COLO668 (cell line): Measurements from ENCODE around the gene RBM12.

Experiments
- DNase-seq: peaks from one replicate; lab custom pipeline; 2025; ENCODE audit not compliant: unreplicated experiment; lab: John Stamatoyannopoulos, UW

RBM12 gene

DNA sequence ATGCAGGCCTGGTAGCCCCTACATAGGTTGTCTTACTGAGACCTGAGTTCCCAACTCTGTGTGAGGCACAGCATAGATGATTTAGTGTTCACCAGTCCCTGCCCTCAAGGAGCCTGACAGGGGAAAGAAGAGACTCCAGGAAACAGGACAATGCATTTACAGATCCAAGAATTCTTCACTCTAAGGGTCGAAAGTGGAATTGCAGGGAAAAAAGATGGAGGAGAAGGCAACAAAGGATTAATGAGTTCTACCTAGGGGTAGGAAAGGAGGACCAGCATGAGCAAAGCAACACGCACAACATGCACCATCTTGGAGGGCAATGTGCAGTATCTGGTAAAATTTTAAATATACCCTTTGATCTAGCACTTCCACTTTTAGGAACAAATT lies 43.1 kb downstream of the RBM12 start:
- DNase-seq, result no peak

DNA sequence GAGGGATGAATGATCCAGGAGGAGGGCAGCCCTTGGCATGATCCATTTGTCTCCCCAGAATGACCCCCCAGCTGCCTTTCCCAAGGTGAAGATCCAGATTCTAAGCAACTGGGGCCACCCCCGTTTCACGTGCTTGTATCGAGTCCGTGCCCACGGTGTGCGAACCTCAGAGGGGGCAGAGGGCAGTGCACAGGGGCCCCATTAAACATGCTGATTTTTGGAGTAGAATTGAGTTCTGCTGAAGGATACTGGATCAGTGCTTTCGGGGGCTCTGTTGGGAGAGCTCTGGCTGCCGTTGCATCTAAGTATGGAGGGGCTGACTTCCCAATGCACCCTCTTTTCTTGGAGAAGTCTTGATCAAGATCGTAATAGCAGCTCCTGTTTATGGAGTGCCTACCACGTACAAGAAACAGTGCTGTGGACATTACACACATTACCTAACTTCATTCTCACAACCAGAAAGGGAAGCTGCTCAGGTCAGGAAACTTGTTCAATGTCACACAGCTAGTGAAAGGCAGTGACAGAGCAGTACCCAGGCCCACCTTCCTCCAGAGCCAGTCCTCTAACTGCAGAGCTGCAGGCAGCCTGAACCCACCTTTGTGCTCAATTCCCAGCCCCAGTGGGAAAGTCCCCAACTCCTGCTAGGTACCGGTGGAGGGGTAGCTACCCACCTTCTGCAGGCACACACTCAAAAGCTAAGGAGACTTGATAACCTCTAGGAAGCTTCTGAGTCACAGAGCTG lies 43.7 kb downstream of the RBM12 start:
- no peak for DNase-seq

DNA sequence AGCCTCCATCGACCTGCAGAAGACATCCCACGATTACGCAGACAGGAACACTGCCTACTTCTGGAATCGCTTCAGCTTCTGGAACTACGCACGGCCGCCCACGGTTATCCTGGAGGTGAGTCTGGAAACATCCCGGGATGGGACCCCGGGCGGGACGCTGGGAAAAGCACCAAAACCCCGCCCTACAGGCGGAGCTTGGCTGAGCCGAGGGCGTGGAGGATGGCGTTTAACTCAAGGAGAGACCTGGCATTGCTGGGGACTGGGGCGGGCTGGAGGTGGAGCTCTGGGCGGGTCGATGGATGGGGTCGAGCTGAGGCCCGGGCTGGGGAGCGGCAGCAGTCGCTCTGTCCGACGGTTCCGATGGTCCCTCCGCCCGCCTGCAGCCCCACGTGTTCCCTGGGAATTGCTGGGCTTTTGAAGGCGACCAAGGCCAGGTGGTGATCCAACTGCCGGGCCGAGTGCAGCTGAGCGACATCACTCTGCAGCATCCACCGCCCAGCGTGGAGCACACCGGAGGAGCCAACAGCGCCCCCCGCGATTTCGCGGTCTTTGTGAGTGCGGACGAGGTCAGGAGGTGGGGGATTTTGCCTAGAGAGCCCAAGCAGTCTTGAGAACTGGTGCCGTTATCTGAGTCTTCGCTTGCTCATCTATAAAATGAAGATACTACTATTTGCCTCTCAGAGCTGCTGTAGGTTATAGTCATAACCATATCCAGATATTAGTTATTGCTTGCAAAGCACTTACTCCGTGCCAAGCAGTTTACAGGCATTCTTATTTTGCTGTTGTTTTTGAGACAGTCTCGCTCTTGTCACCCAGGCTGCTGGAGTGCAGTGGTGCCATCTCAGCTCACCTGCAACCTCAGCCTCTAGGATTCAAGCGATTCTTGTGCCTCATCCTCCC lies 45.3 kb downstream of the RBM12 start:
- DNase-seq, result peak; percentile 84

DNA sequence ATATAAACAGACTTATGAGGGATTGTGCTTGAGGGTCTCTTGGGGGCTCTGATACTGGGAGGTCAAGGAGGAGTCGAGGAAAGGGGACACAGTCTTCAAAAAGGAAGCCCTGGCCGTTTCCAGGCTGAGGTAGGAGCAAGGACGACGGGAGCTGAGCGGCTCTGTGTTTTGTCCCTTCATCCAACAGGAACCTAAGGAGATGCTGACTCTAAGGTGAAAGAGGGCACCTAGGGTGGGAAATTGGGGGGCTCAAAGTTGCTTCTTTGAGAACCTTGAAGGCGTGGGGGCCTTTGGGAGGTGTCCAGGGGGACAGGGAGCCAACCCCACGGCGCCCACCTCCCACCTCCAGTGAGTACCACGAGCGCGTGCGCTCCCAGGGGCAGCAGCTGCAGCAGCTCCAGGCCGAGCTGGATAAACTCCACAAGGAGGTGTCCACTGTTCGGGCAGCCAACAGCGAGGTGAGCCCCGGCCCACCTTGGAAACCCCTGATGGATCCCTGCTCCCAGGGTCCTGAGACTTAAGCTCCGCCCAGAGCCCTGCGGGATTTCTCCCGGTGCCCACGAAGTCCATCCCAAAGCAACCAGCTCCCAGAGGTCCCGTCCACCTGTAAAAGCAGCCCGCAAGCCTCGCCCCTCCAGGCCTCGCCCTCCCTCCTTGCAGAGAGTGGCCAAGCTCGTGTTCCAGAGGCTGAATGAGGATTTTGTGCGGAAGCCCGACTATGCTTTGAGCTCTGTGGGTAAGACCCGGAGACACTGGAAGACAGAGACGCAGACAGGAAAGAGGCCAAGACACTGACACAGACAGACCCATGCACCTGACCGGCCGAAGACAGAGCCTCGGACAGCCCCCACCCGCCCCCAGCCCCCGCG lies 46.2 kb downstream of the RBM12 start:
- DNase-seq, result peak; percentile 47

DNA sequence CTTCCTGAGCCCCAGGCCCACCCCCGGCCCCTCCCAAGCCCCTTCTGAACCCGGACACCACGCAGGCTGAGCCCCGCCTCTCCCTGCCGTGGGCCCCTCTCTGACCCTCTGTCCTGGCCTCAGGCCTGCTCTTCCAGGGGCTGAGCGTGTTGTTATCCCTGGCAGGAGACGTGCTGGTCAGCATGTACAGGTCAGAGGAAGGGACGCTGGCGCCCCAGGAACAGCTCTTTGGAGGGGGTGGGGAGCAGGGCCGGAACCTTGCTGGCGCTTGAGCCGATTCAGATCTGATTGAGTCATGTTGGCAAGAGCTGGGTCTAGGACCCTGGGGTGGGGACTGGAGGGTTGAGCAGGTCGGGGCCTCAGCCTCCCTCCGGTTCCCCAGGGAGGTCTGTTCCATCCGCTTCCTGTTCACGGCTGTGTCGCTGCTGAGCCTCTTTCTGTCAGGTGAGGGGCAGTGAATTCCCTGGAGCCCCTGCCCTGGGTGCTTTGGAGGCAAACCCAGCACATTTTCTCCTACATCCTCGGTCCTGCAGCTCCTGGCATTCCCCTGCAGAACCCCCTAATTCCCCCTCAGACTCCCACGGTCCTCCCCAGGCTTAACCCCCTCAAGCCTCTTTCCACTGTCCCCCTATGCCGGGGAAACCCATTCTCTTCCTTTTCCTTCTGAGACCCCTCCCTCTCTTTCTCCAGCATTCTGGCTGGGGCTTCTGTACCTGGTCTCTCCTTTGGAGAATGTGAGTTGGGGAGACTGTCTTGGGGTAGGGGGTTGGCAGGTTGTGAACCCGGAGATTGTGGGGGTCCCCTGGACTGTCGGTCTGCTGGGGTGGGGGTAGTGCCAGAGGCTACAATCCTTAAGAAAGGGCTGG lies 47.1 kb downstream of the RBM12 start:
- peak; percentile 77 for DNase-seq

DNA sequence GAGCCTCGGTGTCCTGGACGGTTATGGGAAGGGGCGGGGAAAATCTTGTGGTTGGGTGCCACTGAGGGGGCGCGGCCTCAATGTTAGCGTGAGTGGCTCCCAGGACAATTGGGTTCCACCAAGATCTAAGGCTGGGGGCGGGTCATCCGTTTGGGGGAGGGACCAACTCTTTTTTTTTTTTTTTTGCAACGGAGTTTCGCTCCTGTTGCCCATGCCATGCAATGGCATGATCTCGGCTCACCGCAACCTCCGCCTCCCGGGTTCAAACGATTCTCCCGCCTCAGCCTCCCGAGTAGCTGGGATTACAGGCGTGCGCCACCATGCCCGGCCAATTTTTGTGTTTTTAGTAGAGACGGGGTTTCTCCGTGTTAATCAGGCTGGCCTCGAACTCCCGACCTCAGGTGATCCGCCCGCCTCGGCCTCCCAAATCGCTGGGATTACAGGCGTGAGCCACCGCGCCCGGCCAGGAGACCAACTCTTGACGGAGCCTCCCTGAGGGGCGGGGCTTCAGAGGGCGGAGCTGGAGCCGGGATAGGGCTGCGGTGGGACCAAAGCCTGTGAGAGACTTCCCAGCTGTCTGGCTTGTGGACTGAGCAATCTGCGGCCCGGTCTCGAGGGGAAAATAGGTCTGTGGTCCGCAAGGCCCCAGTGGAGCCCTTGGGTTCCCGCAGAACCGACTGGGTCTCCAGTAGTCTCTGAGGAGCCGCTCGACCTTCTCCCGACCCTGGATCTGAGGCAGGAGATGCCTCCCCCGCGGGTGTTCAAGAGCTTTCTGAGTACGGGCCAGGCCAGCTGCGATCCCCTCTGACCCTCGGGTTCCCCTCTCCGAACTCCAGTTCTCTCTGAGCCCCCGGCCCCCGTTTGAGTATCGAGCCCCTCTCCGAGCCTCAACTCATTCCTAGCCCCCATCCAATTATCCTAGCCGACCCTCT lies 48.0 kb downstream of the RBM12 start:
- DNase-seq, result peak; percentile 90

DNA sequence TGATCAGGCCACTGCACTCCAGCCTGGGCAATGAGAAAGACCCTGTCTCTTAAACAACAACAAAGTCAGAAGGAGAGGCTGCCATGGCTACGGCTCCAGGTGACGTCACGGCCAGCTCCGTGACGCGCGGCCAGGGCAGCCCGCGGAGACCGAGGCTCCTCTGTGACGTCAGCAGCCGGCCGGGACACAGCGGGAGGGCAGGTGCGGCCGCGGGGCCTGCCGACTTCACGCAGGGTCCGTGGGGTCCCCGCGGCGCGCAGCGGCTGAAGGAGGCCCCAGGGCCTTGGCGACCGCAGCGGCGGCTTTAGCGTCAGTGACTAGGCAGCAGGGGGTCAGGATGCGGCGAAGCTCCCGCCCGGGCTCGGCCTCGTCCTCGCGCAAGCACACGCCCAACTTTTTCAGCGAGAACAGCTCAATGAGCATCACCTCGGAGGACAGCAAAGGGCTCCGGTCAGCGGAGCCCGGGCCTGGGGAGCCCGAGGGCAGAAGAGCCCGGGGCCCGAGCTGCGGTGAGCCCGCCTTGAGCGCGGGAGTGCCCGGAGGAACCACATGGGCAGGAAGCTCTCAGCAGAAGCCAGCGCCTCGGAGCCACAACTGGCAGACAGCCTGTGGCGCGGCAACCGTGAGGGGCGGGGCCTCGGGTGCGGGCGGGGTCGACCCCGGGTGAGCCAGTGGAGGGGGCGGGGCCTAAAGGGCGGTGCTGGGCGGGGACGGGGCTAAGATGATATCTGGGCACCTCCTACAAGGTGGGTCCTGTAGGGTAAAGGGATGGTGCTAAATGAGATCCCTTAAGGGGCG lies 48.8 kb downstream of the RBM12 start, which contains the start of gene SPAG4:
SPAG4 (plus strand) TSS at position 163 of the 798 bp plus-strand sequence; CDS start at position 338, 175 bp downstream.
- peak; percentile 99 for DNase-seq

DNA sequence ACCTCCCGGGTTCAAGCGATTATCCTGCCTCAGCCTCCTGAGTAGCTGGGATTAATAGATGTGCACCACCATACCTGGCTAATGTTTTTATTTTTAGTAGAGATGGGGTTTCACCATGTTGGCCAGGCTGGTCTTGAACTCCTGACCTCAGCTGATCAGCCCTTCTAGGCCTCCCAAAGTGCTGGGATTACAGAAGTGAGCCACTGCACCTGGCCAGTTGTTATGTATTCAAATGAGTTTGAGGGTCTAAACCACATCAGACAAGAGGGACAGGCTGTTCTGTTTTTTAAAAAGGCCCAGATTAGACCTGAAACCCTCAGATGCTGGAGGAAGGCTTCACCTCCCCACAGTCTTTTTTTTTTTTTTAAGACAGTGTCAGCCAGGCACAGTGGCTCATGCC lies 53.2 kb downstream of the RBM12 start:
- no peak for DNase-seq

DNA sequence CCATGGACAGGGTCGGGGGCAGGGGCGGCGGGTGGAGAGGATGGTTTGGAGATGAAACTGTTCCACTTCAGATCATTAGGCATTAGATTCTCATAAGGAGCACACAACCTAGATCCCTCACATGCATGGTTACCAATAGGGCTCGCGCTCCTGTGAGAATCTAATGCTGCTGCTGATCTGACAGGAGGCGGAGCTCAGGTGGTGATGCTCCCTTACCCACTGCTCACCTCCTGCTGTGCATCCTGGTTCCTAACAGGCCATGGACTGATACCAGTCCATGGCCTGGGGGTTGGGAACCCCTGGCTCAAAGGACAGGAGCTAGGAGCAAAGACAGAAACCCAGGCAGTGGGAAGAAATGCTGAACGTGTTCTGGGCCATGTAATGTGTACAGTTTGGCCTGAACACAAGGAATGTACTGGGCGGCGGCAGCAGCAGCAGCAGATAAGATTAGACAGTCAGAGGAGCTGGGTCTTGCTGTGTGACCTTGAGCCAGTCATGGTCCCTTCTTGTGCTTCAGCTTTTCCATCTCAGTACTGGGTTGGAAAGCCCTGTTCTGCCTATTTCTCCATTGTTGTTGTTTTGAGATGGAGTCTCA lies 53.8 kb downstream of the RBM12 start:
- no peak for DNase-seq

DNA sequence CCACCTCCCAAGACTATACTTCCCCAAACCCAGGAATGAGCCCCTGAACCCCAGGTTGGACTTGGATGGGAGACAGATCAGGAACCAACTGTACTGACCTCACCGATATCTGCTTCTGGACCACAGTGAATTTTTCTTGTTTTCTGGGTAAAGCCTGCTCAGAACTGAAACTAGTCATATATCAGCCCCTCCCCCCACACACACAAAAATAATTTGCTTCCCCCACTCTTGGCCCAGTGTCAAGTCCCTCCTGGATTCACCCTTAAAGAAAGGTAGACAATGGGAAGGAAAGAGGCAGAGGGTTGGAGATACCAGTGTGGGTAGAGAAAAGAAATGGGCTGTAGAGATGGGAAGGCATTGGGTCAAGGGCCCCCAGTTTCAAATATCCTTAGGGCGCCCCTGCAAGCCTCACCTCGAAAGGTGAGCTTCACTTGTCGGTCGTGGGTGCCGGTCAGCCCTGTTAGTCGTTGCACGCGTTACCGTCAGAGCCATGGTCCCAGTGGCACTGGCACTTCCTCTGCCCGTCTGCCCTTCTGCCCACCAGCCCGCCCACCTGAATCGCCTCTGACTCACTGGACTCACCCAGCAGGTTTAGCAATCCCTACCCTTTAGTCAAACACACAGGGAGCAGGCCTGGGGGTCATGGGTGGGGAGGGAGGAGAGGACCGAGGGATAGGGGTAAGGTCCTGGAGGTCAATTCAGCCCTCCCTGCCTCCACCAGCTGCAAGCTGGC lies 57.5 kb downstream of the RBM12 start:
- DNase-seq, result no peak

DNA sequence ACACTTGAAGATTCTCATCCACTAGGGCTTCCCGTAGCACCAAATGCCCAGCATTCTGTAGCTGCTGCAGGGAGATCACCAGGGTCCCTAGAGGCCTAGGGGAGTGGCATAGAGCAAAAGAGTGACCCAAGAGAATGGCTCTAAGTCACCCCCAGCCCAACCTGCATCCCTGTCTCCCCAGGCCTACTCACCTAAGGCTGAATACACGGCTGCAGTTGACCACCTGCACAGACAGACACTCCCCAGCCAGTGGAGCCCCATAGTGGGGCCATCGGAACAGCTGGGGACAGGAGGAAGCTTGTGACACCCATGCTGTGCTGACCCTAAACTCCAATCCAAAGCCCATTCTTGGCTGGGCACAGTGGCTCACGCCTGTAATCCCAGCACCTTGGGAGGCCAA lies 58.6 kb downstream of the RBM12 start:
- no peak for DNase-seq

DNA sequence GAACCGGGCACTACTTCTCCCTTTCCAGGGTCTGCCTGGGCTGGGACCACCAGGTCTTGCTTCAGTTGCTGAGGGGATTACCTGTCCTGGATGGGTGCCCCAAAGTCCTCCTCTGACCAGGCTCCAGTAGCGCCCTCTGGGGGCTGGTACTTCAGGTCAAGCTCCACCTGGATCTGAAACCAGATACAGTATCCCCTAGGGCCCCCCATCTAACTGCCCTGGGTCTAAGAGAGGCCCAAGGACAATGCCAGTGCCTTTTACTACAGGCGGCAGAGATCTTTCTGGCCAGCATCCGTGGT lies 60.3 kb downstream of the RBM12 start:
- DNase-seq, result peak; percentile 42

DNA sequence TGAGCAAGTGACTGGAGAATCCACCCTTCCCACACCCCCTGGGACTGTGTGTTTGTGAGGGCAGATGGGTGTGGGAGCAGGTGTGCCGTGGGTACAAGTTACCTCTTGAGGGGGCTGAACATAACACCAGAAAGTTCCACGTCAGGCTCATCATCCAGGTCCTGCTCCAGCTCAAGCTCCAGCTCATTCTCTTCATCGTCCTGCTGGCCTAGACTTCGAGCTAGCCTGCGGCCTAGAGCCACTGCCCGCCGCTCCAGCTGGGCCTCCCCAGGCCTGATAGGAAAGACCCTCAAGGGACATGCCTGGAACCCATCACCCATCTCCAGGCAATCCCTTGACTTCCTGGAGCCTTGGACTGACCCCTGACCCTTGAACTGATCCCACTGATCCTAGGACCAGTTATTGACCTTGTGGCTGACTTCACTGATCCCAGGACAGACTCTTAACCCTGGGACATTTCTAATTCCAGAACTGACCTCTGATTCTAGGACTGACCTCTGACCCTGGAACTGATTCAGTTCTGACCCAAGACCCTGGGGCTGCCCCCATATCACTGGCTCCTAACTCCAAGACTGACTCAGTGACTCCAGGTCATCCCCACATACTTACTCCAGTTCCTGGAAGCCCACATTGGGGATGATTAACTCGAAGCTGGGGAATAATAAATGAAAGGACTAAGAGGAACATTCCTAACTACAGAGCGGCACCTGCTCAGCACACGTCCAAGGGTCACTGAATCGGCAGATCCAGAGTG lies 60.8 kb downstream of the RBM12 start:
- no peak for DNase-seq

DNA sequence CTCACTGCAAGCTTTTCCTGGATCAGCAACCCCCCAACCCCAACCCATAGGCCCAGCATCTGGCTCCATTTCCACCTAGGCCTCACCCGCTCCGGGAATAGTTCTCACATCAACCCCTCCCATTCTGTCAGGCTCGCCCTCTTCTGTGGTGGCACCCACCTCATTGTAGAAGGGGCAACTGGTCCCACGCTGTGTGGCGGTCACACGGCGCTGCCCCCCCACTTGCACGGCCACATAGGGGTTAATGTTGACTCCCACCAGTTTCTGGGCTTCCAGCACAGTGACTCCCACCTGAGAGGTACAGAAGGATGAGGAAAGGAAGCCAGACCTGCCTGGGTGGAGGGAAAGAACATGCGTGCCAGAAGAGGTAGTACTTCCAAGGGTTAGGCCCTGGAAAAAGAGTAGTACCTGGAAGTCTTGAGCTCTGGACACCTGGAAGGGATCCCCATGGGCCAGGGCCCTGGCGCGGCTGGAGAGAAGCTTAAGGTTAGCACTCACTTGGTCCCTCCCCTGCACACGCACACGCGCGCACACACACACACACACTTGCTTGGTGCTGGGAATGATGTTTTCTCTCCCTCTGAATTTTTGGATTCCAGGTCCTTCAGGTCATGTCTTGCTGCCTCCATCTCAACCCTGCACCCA lies 61.7 kb downstream of the RBM12 start:
- no peak for DNase-seq

DNA sequence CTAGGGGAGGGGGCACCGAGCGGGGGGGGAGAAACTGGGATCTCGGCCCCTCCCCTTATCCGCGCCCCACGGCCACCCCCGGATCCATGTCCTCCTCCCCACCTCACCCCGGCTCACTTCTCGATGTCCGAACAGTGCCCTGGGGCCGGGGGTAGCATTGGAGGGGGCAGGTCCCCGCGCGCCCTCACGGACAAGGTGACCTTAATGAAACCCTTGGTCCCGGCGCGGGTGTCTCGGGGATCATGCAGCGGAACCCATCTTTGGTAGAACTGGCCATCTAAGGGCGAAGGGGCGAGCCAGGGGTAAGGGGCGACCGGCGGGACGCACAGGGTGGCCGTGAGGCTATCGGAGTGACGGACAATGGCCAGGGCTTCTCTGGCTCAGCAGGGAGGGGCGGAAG lies 62.7 kb downstream of the RBM12 start:
- no peak for DNase-seq
